HepG2 (cell line): Measurements from ENCODE around the gene SPTY2D1. TPM values are rescaled to one million over a fixed set of nuclear protein-coding genes. Genes with fewer than 3 reads are reported as not detected.

Experiments
- ATAC-seq: fragments of 200-7000 bp; cut with Tn5 transposase; 3 replicates; pipeline ENCODE4 v1.9.1; 2020; ENCODE audit warnings: mild to moderate bottlenecking, moderate library complexity
- BruUV-seq: library from RNA; stranded (reverse); fragments of 400-500 nt; replicated peaks from 2 replicates; lab custom pipeline; 2021; lab: Mats Ljungman, UMichigan
- CTCF ChIA-PET: fragments of 300-600 bp; formaldehyde crosslinking; extraction: SDS; loops from one replicate; lab custom pipeline; 2021; ENCODE audit warnings: low total read pairs, inconsistent platforms, low intra/inter-chr PET ratio; lab: Yijun Ruan, JAX
- POLR2A ChIA-PET: fragments of 350-600 bp; sonication (Branson Sonifier 250); formaldehyde crosslinking; loops from one replicate; lab custom pipeline; 2020; ENCODE audit warnings: antibody characterized with exemption, inconsistent platforms; lab: Yijun Ruan, JAX
- DNase-seq: peaks from one replicate; pipeline ENCODE4 v3.0.0-alpha.2; 2015; ENCODE audit warnings: low spot score
- FAIRE-seq: peaks from 3 replicates; lab custom pipeline; 2011; peaks lifted over from hg19 to GRCh38; lab: Jason Lieb, UNC
- H2AFZ ChIP-seq: one replicate; pipeline ENCODE4 v1.6.1; 2011; ENCODE audit warnings: low read length, inconsistent platforms
- H3K27ac ChIP-seq: fragments of 300-600 bp; 3 replicates; pipeline ENCODE4 v1.8.0; 2011; ENCODE audit warnings: mixed run types, mild to moderate bottlenecking, mixed read lengths, low read length, inconsistent platforms; ENCODE audit not compliant: insufficient read depth; ENCODE audit errors: extremely low read length
- H3K27me3 ChIP-seq, 2 experiments: fragments of 200-600 bp in 1 of 2; 2 replicates in 1 of 2; 3 replicates in 1 of 2; pipeline versions ENCODE4 v1.6.0 to v1.8.0; 2011; ENCODE audit warnings: low read length in 2 of 2, mild to moderate bottlenecking in 2 of 2, moderate library complexity in 2 of 2, inconsistent platforms in 1 of 2; ENCODE audit not compliant: insufficient read depth in 2 of 2, control insufficient read depth in 1 of 2
- H3K36me3 ChIP-seq, 2 experiments: fragments of 200-600 bp in 1 of 2; replicated peaks in 1 of 2; 2 replicates in 1 of 2; 3 replicates in 1 of 2; pipeline versions ENCODE4 v1.5.1 to v1.8.0; 2011; ENCODE audit warnings: low read length in 2 of 2, inconsistent platforms in 1 of 2; ENCODE audit not compliant: insufficient read depth in 2 of 2, control insufficient read depth in 1 of 2
- H3K4me1 ChIP-seq: 2 replicates; pipeline ENCODE4 v1.5.1; 2012; ENCODE audit warnings: low read length, inconsistent platforms; ENCODE audit not compliant: insufficient read depth
- H3K4me2 ChIP-seq: 2 replicates; pipeline ENCODE4 v1.6.0; 2011; ENCODE audit warnings: low read depth, low read length, inconsistent platforms
- H3K4me3 ChIP-seq, 3 experiments: fragments of 200-600 bp in 1 of 3; sonication (generic), shearing (Covaris generic) in 1 of 3; replicated peaks in 1 of 3; 2 replicates each; pipeline ENCODE4 v1.5.1; 2011 to 2016; ENCODE audit warnings: low read length in 3 of 3, inconsistent platforms in 2 of 3, low read depth in 2 of 3, mild to moderate bottlenecking in 2 of 3, control low read depth in 1 of 3, mixed read lengths in 1 of 3; ENCODE audit not compliant: insufficient read depth in 1 of 3
- H3K79me2 ChIP-seq: one replicate; pipeline ENCODE4 v1.6.1; 2011; ENCODE audit warnings: low read length, inconsistent platforms; ENCODE audit not compliant: insufficient read depth
- H3K9ac ChIP-seq: 2 replicates; pipeline ENCODE4 v1.6.0; 2011; ENCODE audit warnings: mild to moderate bottlenecking, low read depth, low read length, inconsistent platforms; ENCODE audit not compliant: insufficient read depth
- H3K9me3 ChIP-seq: 2 replicates; pipeline ENCODE4 v1.5.1; 2012; ENCODE audit warnings: mild to moderate bottlenecking, low read length
- H4K20me1 ChIP-seq: 2 replicates; pipeline ENCODE4 v1.6.0; 2011; ENCODE audit warnings: inconsistent platforms, mild to moderate bottlenecking, low read length, moderate library complexity; ENCODE audit not compliant: insufficient read depth
- AKAP8 ChIP-seq: sonication (generic); formaldehyde crosslinking; IDR thresholded peaks from 2 replicates; pipeline ENCODE4 v1.5.1; 2020; ENCODE audit warnings: mild to moderate bottlenecking, missing genetic modification reagents
- HNRNPUL1 ChIP-seq: fragments of 200-400 bp; formaldehyde crosslinking; IDR thresholded peaks from 2 replicates; pipeline ENCODE4 v1.6.1; 2017; ENCODE audit warnings: low read depth, mild to moderate bottlenecking, low read length, moderate library complexity
- JUN ChIP-seq: sonication (generic); formaldehyde crosslinking; IDR thresholded peaks from 2 replicates; pipeline ENCODE4 v1.4.0; 2020; ENCODE audit warnings: mild to moderate bottlenecking, missing genetic modification reagents
- REXO4 ChIP-seq: sonication (generic); formaldehyde crosslinking; IDR thresholded peaks from 2 replicates; pipeline ENCODE4 v1.8.0; 2022; ENCODE audit warnings: missing genetic modification reagents, mild to moderate bottlenecking, borderline replicate concordance
- SRF ChIP-seq: IDR thresholded peaks from 2 replicates; pipeline ENCODE4 v1.6.1; 2011; ENCODE audit warnings: mild to moderate bottlenecking, low read depth, low read length, moderate library complexity
- STAG1 ChIP-seq: sonication (generic); formaldehyde crosslinking; IDR thresholded peaks from 2 replicates; pipeline ENCODE4 v1.4.0; 2020; ENCODE audit warnings: missing genetic modification reagents
- UBTF ChIP-seq: sonication (generic); formaldehyde crosslinking; IDR thresholded peaks from 2 replicates; pipeline ENCODE4 v1.4.0; 2020; ENCODE audit warnings: mild to moderate bottlenecking, missing genetic modification reagents
- YEATS4 ChIP-seq: sonication (generic); formaldehyde crosslinking; IDR thresholded peaks from 2 replicates; pipeline ENCODE4 v1.4.0; 2020; ENCODE audit warnings: missing genetic modification reagents, borderline replicate concordance
- ZNF468 ChIP-seq: sonication (generic); formaldehyde crosslinking; IDR thresholded peaks from 2 replicates; pipeline ENCODE4 v1.8.0; 2022; ENCODE audit warnings: mild to moderate bottlenecking, moderate library complexity, missing genetic modification reagents
- ZNF546 ChIP-seq: sonication (generic); formaldehyde crosslinking; conservative IDR thresholded peaks from 2 replicates; pipeline ENCODE4 v1.8.1; 2023; ENCODE audit warnings: mild to moderate bottlenecking, missing genetic modification reagents
- ZNF550 ChIP-seq: sonication (generic); formaldehyde crosslinking; IDR thresholded peaks from 2 replicates; pipeline ENCODE4 v1.4.0; 2020; ENCODE audit warnings: mild to moderate bottlenecking, missing genetic modification reagents, borderline replicate concordance
- ZNF556 ChIP-seq: sonication (generic); formaldehyde crosslinking; IDR thresholded peaks from 2 replicates; pipeline ENCODE4 v1.4.0; 2020; ENCODE audit warnings: mild to moderate bottlenecking, missing genetic modification reagents, borderline replicate concordance
- ZNF687 ChIP-seq: sonication (generic); formaldehyde crosslinking; IDR thresholded peaks from 2 replicates; pipeline ENCODE4 v1.5.1; 2020; ENCODE audit warnings: mild to moderate bottlenecking, missing genetic modification reagents, moderate library complexity
- ZNF770 ChIP-seq: sonication (generic); formaldehyde crosslinking; IDR thresholded peaks from 2 replicates; pipeline ENCODE4 v1.5.0; 2020; ENCODE audit warnings: mild to moderate bottlenecking, missing genetic modification reagents
- ZSCAN9 ChIP-seq: IDR thresholded peaks from 2 replicates; pipeline ENCODE4 v1.6.1; 2016; ENCODE audit warnings: borderline replicate concordance
- in situ Hi-C: cut with HindIII; loops from 2 replicates; pipeline ENCODE4 v1.10.0; 2017; ENCODE audit warnings: low pct_unique_long_range_greater_than_20kb; ENCODE audit not compliant: extremely low pct_ligation_motif_present
- intact Hi-C: fragments of 100-400 bp; cut with micrococcal nuclease; formaldehyde crosslinking; loops from one replicate; pipeline ENCODE4 v1.10.0; 2022; ENCODE audit not compliant: unreplicated experiment
- polyA plus RNA-seq, 8 experiments: library from polyadenylated mRNA; depleted of rRNA in 3 of 8; stranded (reverse) in 7 of 8; unstranded in 1 of 8; fragments of >200 nt; fragmentation: Illumina TruSeq in 4 of 8; extraction: Trizol in 4 of 8; gene quantifications; 2 replicates each; pipeline versions ENCODE4 v1.2.1 to v1.2.3, GENCODE V29; 2011 to 2016; ENCODE audit warnings: low read depth in 4 of 8, missing spikeins in 1 of 8, mixed read lengths in 1 of 8; ENCODE audit not compliant: insufficient read depth in 1 of 8
- total RNA-seq, 5 experiments: library from RNA; depleted of rRNA; stranded (reverse); fragments of >200 nt; fragmentation: Illumina TruSeq; extraction: Trizol; gene quantifications; 2 replicates each; pipeline ENCODE4 v1.2.3, GENCODE V29; 2016; ENCODE audit warnings: low read depth in 1 of 5

SPTY2D1 gene
- total and polyA plus RNA-seq, 2 of the 13 experiments (the other 11 are each of a cell fraction or from before 2014, with no cell fraction given), result 6.9 to 14.8 TPM

- ChIA-PET CTCF (no interaction called here), POLR2A (no interaction called here)
- Histone ChIP-seq H3K79me2 (no peaks in the 10 kb centered on the region), H3K9me3 (no peaks in the 10 kb centered on the region), H3K27me3 (no peaks in the 10 kb centered on the region), H3K36me3 (peaks cover 3 to 14% of the 10 kb centered on the region in 2 experiments), H3K4me3 (no peak overlapping the region), H2AFZ (no peak overlapping the region), H3K4me1 (no peaks in the 10 kb centered on the region), H3K4me2 (no peak overlapping the region), H4K20me1 (no peaks in the 10 kb centered on the region), H3K9ac (no peak overlapping the region), H3K27ac (no peak overlapping the region)
- no TSS peak for BruUV-seq
- FAIRE-seq (no peak), ATAC-seq (no peak), DNase-seq (no peak)
- in situ Hi-C loops, result no loop called here
- TF ChIP-seq JUN (CRISPR knock-in tag) (no peak), ZNF687 (CRISPR knock-in tag) (no peak), ZNF468 (CRISPR knock-in tag) (no peak), HNRNPUL1 (no peak), STAG1 (CRISPR knock-in tag) (no peak), REXO4 (CRISPR knock-in tag) (no peak), AKAP8 (CRISPR knock-in tag) (no peak), ZNF770 (CRISPR knock-in tag) (no peak), ZNF550 (CRISPR knock-in tag) (no peak), YEATS4 (CRISPR knock-in tag) (no peak), SRF (no peak), ZNF556 (CRISPR knock-in tag) (no peak), ZSCAN9 (no peak), ZNF546 (CRISPR knock-in tag) (no peak), UBTF (CRISPR knock-in tag) (no peak)
- intact Hi-C loops, result no loop called here
These were observed 67.7 kb downstream of the SPTY2D1 start for GRCh38 chr11:18566406-18566805.
